HepG2 (cell line): ENCODE measurements around the gene SPRY1. TPM values are rescaled to one million over a fixed set of nuclear protein-coding genes. Genes with fewer than 3 reads are reported as not detected.

Experiments used
- ATAC-seq: fragments of 200-7000 bp; cut with Tn5 transposase; 3 replicates; pipeline ENCODE4 v1.9.1; 2020; ENCODE audit warnings: mild to moderate bottlenecking, moderate library complexity
- BruUV-seq: library from RNA; stranded (reverse); fragments of 400-500 nt; replicated peaks from 2 replicates; lab custom pipeline; 2021; lab: Mats Ljungman, UMichigan
- CTCF ChIA-PET: fragments of 300-600 bp; formaldehyde crosslinking; extraction: SDS; loops from one replicate; lab custom pipeline; 2021; ENCODE audit warnings: low total read pairs, inconsistent platforms, low intra/inter-chr PET ratio; lab: Yijun Ruan, JAX
- POLR2A ChIA-PET: fragments of 350-600 bp; sonication (Branson Sonifier 250); formaldehyde crosslinking; loops from one replicate; lab custom pipeline; 2020; ENCODE audit warnings: antibody characterized with exemption, inconsistent platforms; lab: Yijun Ruan, JAX
- DNase-seq: peaks from one replicate; pipeline ENCODE4 v3.0.0-alpha.2; 2015; ENCODE audit warnings: low spot score
- FAIRE-seq: peaks from 3 replicates; lab custom pipeline; 2011; peaks lifted over from hg19 to GRCh38; lab: Jason Lieb, UNC
- H2AFZ ChIP-seq: one replicate; pipeline ENCODE4 v1.6.1; 2011; ENCODE audit warnings: low read length, inconsistent platforms
- H3K27ac ChIP-seq: fragments of 300-600 bp; 3 replicates; pipeline ENCODE4 v1.8.0; 2011; ENCODE audit warnings: mixed run types, mild to moderate bottlenecking, mixed read lengths, low read length, inconsistent platforms; ENCODE audit not compliant: insufficient read depth; ENCODE audit errors: extremely low read length
- H3K27me3 ChIP-seq, 2 experiments: fragments of 200-600 bp in 1 of 2; 2 replicates in 1 of 2; 3 replicates in 1 of 2; pipeline versions ENCODE4 v1.6.0 to v1.8.0; 2011; ENCODE audit warnings: low read length in 2 of 2, mild to moderate bottlenecking in 2 of 2, moderate library complexity in 2 of 2, inconsistent platforms in 1 of 2; ENCODE audit not compliant: insufficient read depth in 2 of 2, control insufficient read depth in 1 of 2
- H3K36me3 ChIP-seq, 2 experiments: fragments of 200-600 bp in 1 of 2; replicated peaks in 1 of 2; 2 replicates in 1 of 2; 3 replicates in 1 of 2; pipeline versions ENCODE4 v1.5.1 to v1.8.0; 2011; ENCODE audit warnings: low read length in 2 of 2, inconsistent platforms in 1 of 2; ENCODE audit not compliant: insufficient read depth in 2 of 2, control insufficient read depth in 1 of 2
- H3K4me1 ChIP-seq: 2 replicates; pipeline ENCODE4 v1.5.1; 2012; ENCODE audit warnings: low read length, inconsistent platforms; ENCODE audit not compliant: insufficient read depth
- H3K4me2 ChIP-seq: 2 replicates; pipeline ENCODE4 v1.6.0; 2011; ENCODE audit warnings: low read depth, low read length, inconsistent platforms
- H3K4me3 ChIP-seq, 3 experiments: fragments of 200-600 bp in 1 of 3; sonication (generic), shearing (Covaris generic) in 1 of 3; replicated peaks in 1 of 3; 2 replicates each; pipeline ENCODE4 v1.5.1; 2011 to 2016; ENCODE audit warnings: low read length in 3 of 3, inconsistent platforms in 2 of 3, low read depth in 2 of 3, mild to moderate bottlenecking in 2 of 3, control low read depth in 1 of 3, mixed read lengths in 1 of 3; ENCODE audit not compliant: insufficient read depth in 1 of 3
- H3K79me2 ChIP-seq: one replicate; pipeline ENCODE4 v1.6.1; 2011; ENCODE audit warnings: low read length, inconsistent platforms; ENCODE audit not compliant: insufficient read depth
- H3K9ac ChIP-seq: 2 replicates; pipeline ENCODE4 v1.6.0; 2011; ENCODE audit warnings: mild to moderate bottlenecking, low read depth, low read length, inconsistent platforms; ENCODE audit not compliant: insufficient read depth
- H3K9me3 ChIP-seq: 2 replicates; pipeline ENCODE4 v1.5.1; 2012; ENCODE audit warnings: mild to moderate bottlenecking, low read length
- H4K20me1 ChIP-seq: 2 replicates; pipeline ENCODE4 v1.6.0; 2011; ENCODE audit warnings: inconsistent platforms, mild to moderate bottlenecking, low read length, moderate library complexity; ENCODE audit not compliant: insufficient read depth
- ARNTL ChIP-seq: sonication (generic); formaldehyde crosslinking; IDR thresholded peaks from 2 replicates; pipeline ENCODE4 v1.4.0; 2020; ENCODE audit warnings: mild to moderate bottlenecking, missing genetic modification reagents
- HNRNPLL ChIP-seq: fragments of 200-400 bp; formaldehyde crosslinking; IDR thresholded peaks from 2 replicates; pipeline ENCODE4 v1.6.1; 2017; ENCODE audit warnings: mild to moderate bottlenecking, low read depth, low read length; ENCODE audit not compliant: poor library complexity, severe bottlenecking
- MAZ ChIP-seq, 2 experiments: sonication (generic) in 1 of 2; formaldehyde crosslinking in 1 of 2; IDR thresholded peaks; 2 replicates each; pipeline versions ENCODE4 v1.5.0 to v1.6.1; 2012 to 2020; ENCODE audit warnings: low read depth in 2 of 2, mild to moderate bottlenecking in 2 of 2, borderline replicate concordance in 1 of 2, improper control_type of control experiment in 1 of 2, low read length in 1 of 2, missing genetic modification reagents in 1 of 2, moderate library complexity in 1 of 2
- PBX2 ChIP-seq: IDR thresholded peaks from 2 replicates; pipeline ENCODE4 v1.6.1; 2016; ENCODE audit warnings: control low read depth
- ZBTB1 ChIP-seq: sonication (generic); formaldehyde crosslinking; IDR thresholded peaks from 2 replicates; pipeline ENCODE4 v1.4.0; 2020; ENCODE audit warnings: missing genetic modification reagents, borderline replicate concordance
- ZBTB2 ChIP-seq: sonication (generic); formaldehyde crosslinking; IDR thresholded peaks from 2 replicates; pipeline ENCODE4 v1.8.0; 2022; ENCODE audit warnings: low read depth, missing genetic modification reagents
- ZBTB37 ChIP-seq: sonication (generic); formaldehyde crosslinking; IDR thresholded peaks from 2 replicates; pipeline ENCODE4 v1.4.0; 2020; ENCODE audit warnings: mild to moderate bottlenecking, missing genetic modification reagents
- ZNF160 ChIP-seq: sonication (generic); formaldehyde crosslinking; IDR thresholded peaks from 2 replicates; pipeline ENCODE4 v1.8.0; 2022; ENCODE audit warnings: mild to moderate bottlenecking, inconsistent platforms, missing genetic modification reagents
- ZNF382 ChIP-seq: sonication (generic); formaldehyde crosslinking; IDR thresholded peaks from 2 replicates; pipeline ENCODE4 v1.5.0; 2020; ENCODE audit warnings: missing genetic modification reagents, mild to moderate bottlenecking, borderline replicate concordance
- ZNF510 ChIP-seq: sonication (generic); formaldehyde crosslinking; IDR thresholded peaks from 2 replicates; pipeline ENCODE4 v1.4.0; 2020; ENCODE audit warnings: low read depth, mild to moderate bottlenecking, missing genetic modification reagents
- ZNF703 ChIP-seq: sonication (generic); formaldehyde crosslinking; IDR thresholded peaks from 2 replicates; pipeline ENCODE4 v1.5.1; 2020; ENCODE audit warnings: missing genetic modification reagents, mild to moderate bottlenecking, moderate library complexity, borderline replicate concordance
- WGBS: methylation state at CpG from one replicate; pipeline ENCODE4 v1.1.6; 2017; ENCODE audit warnings: low lambda C conversion rate; 5-methylcytosine and 5-hydroxymethylcytosine counted together
- in situ Hi-C: cut with HindIII; loops from 2 replicates; pipeline ENCODE4 v1.10.0; 2017; ENCODE audit warnings: low pct_unique_long_range_greater_than_20kb; ENCODE audit not compliant: extremely low pct_ligation_motif_present
- intact Hi-C: fragments of 100-400 bp; cut with micrococcal nuclease; formaldehyde crosslinking; loops from one replicate; pipeline ENCODE4 v1.10.0; 2022; ENCODE audit not compliant: unreplicated experiment
- polyA plus RNA-seq, 8 experiments: library from polyadenylated mRNA; depleted of rRNA in 3 of 8; stranded (reverse) in 7 of 8; unstranded in 1 of 8; fragments of >200 nt; fragmentation: Illumina TruSeq in 4 of 8; extraction: Trizol in 4 of 8; gene quantifications; 2 replicates each; pipeline versions ENCODE4 v1.2.1 to v1.2.3, GENCODE V29; 2011 to 2016; ENCODE audit warnings: low read depth in 4 of 8, missing spikeins in 1 of 8, mixed read lengths in 1 of 8; ENCODE audit not compliant: insufficient read depth in 1 of 8
- total RNA-seq, 5 experiments: library from RNA; depleted of rRNA; stranded (reverse); fragments of >200 nt; fragmentation: Illumina TruSeq; extraction: Trizol; gene quantifications; 2 replicates each; pipeline ENCODE4 v1.2.3, GENCODE V29; 2016; ENCODE audit warnings: low read depth in 1 of 5

Gene SPRY1
- total and polyA plus RNA-seq, 2 of the 13 experiments (the other 11 are each of a cell fraction or from before 2014, with no cell fraction given): 24.7 to 33.4 TPM

GRCh38 chr4:123415977-123416376 lies 19.4 kb downstream of the SPRY1 start (continued):
- TF ChIP-seq ZBTB1 (CRISPR knock-in tag) (no peak), ZBTB37 (CRISPR knock-in tag) (no peak)

- Histone ChIP-seq H3K9ac (no peak overlapping the region), H3K36me3 (no peaks in the 10 kb centered on the region), H3K27me3 (no peaks in the 10 kb centered on the region), H3K4me2 (peak overlapping the region; percentile 58), H3K9me3 (no peaks in the 10 kb centered on the region), H3K4me1 (peaks cover 79% of the 10 kb centered on the region), H3K4me3 (peak overlapping the region in 1 of 3 experiments; percentile 6; a peak in 1 of 6 replicates), H4K20me1 (no peaks in the 10 kb centered on the region), H3K27ac (peak overlapping the region; percentile 70), H3K79me2 (peaks cover 4% of the 10 kb centered on the region), H2AFZ (no peak overlapping the region)
- ChIA-PET CTCF (no interaction called here), POLR2A (interaction anchor here (1.2 to 2.7 kb wide), 5 partner anchors 18 to 137 kb away, joined by 4 to 15 read pairs (median 8); no protein-coding TSS in a partner anchor)
- ATAC-seq (no peak), FAIRE-seq (no peak), DNase-seq (no peak)
- BruUV-seq: no TSS peak
- intact Hi-C loops: loop anchor here (1.0 to 5.0 kb wide), 4 partner anchors 25 to 139 kb away; no protein-coding TSS in a partner anchor
- TF ChIP-seq HNRNPLL (no peak), ZNF160 (CRISPR knock-in tag) (no peak), ZBTB2 (no peak), PBX2 (no peak), ZNF703 (no peak), ARNTL (CRISPR knock-in tag) (no peak), MAZ (IDR thresholded peaks at IDR 0.05; ENCODE audit: borderline replicate concordance, low read depth, low read length) (no peak), MAZ (CRISPR knock-in tag; IDR thresholded peaks at IDR 0.05; ENCODE audit: low read depth) (no peak), ZNF382 (CRISPR knock-in tag) (no peak), ZNF510 (CRISPR knock-in tag) (no peak)
- in situ Hi-C loops: no loop called here
- 56% methylated on average over 2 of the region's 2 CpGs for WGBS
These were observed 21.2 kb downstream of the SPRY1 start for GRCh38 chr4:123417813-123418212.
